ENCODE data around the gene NKPD1. TPM values are rescaled to one million over a fixed set of nuclear protein-coding genes. Genes with fewer than 3 reads are reported as not detected.

The NKPD1 gene
- total RNA-seq, 1 donor from 2014 or later, result 0.67 TPM

DNA sequence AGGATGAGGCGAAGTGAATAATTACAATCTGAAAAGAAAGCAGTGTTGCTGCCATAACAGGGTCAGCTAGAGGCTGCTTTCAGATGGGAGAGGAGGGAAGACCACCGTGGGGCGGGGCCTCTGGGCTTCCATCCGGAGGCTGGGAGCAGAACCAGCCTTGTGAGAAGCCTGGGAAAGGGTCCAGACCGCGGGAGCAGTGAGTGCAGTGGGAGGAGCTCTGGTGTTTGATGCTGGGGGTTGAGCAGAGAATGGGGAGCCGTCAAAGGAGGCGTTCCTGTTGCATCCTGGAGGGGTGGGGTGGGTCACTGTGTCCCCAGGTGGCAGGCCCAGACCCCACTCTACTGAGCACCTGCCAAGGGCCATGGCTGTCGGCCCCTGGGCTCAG, 18.1 kb downstream of the NKPD1 start:
- peak overlapping the region; percentile 37 for H3K4me3 Mint-ChIP-seq (ENCODE audit: unreplicated experiment)
- H3K27me3 Mint-ChIP-seq (ENCODE audit: unreplicated experiment), result peaks cover 7% of the 10 kb centered on the region
- H3K9me3 Mint-ChIP-seq (ENCODE audit: unreplicated experiment), result no peaks in the 10 kb centered on the region
- DNase-seq (ENCODE audit: low spot score), result no peak
- peaks cover 18% of the 10 kb centered on the region for H3K36me3 Mint-ChIP-seq (ENCODE audit: low read depth, unreplicated experiment)
- H3K4me1 Mint-ChIP-seq (ENCODE audit: unreplicated experiment), result peaks cover 3% of the 10 kb centered on the region
- H3K27ac Mint-ChIP-seq (ENCODE audit: unreplicated experiment), result no peak overlapping the region
- TF ChIP-seq CTCF (IDR thresholded peaks at IDR 0.05; ENCODE audit: unreplicated experiment), result no peak

GRCh38 chr19:45142016-45142725, 18.6 kb downstream of the NKPD1 start:
- H3K9me3 Mint-ChIP-seq (ENCODE audit: unreplicated experiment), result no peaks in the 10 kb centered on the region
- TF ChIP-seq CTCF (IDR thresholded peaks at IDR 0.05; ENCODE audit: unreplicated experiment), result no peak
- DNase-seq (ENCODE audit: low spot score), result no peak
- H3K4me3 Mint-ChIP-seq (ENCODE audit: unreplicated experiment), result peak overlapping the region; percentile 37
- peaks cover 7% of the 10 kb centered on the region for H3K27me3 Mint-ChIP-seq (ENCODE audit: unreplicated experiment)
- H3K36me3 Mint-ChIP-seq (ENCODE audit: low read depth, unreplicated experiment), result peaks cover 18% of the 10 kb centered on the region
- no peak overlapping the region for H3K27ac Mint-ChIP-seq (ENCODE audit: unreplicated experiment)
- H3K4me1 Mint-ChIP-seq (ENCODE audit: unreplicated experiment), result peaks cover 7% of the 10 kb centered on the region

GRCh38 chr19:45141203-45141900, 19.4 kb downstream of the NKPD1 start:
- Mint-ChIP-seq H3K27ac (ENCODE audit: unreplicated experiment) (no peak overlapping the region), H3K4me3 (ENCODE audit: unreplicated experiment) (no peak overlapping the region), H3K4me1 (ENCODE audit: unreplicated experiment) (peaks cover 14% of the 10 kb centered on the region), H3K27me3 (ENCODE audit: unreplicated experiment) (peaks cover 10% of the 10 kb centered on the region), H3K9me3 (ENCODE audit: unreplicated experiment) (no peaks in the 10 kb centered on the region), H3K36me3 (ENCODE audit: low read depth, unreplicated experiment) (peaks cover 18% of the 10 kb centered on the region)
- no peak for TF ChIP-seq CTCF (IDR thresholded peaks at IDR 0.05; ENCODE audit: unreplicated experiment)
- DNase-seq (ENCODE audit: low spot score), result no peak

DNA sequence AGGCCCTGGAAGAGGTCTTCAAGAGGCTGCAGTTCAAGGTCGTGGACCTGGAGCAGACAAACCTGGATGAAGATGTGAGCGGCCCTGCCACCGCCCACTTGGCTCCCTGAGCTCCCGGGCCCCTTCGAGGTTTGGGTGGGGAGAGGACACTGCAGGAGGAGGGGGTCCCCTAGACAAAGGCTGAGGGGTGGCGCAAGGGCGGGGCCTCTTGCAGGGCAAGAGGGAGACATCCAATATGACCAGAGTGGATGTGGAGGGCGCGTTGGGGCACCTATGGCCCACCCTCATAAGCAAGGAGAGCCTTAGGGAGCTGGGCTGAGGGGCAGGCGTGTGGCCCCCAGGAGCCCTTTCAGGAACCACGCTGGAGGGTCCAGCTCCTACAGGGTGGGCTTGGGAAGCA, 20.2 kb downstream of the NKPD1 start:
- Mint-ChIP-seq H3K36me3 (ENCODE audit: low read depth, unreplicated experiment) (peaks cover 18% of the 10 kb centered on the region), H3K4me1 (ENCODE audit: unreplicated experiment) (peaks cover 18% of the 10 kb centered on the region), H3K4me3 (ENCODE audit: unreplicated experiment) (no peak overlapping the region), H3K27ac (ENCODE audit: unreplicated experiment) (no peak overlapping the region), H3K27me3 (ENCODE audit: unreplicated experiment) (peaks cover 10% of the 10 kb centered on the region), H3K9me3 (ENCODE audit: unreplicated experiment) (no peaks in the 10 kb centered on the region)
- DNase-seq (ENCODE audit: low spot score), result no peak
- no peak for TF ChIP-seq CTCF (IDR thresholded peaks at IDR 0.05; ENCODE audit: unreplicated experiment)

DNA sequence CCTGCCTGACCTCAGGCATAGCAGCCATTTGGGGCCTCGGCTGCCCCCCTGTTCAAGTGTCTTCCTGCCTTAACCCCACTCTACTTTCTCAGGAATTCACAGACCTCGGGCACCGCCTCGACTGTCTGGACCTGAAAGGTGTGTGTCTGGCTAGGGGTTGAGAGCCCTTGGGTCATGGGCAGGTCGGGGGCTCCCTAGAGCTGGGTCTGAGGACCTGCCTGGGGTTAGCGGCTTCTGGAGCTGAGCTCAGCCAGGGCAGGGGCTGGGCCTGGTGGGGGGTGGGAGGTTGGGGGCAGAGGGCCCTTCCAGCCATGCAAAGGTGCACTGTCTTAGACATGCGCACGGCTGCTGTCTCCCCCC, 20.7 kb downstream of the NKPD1 start:
- H3K9me3 Mint-ChIP-seq (ENCODE audit: unreplicated experiment), result no peaks in the 10 kb centered on the region
- H3K27ac Mint-ChIP-seq (ENCODE audit: unreplicated experiment), result no peak overlapping the region

More for the DNA sequence above, 20.7 kb downstream of the NKPD1 start:
- no peak for DNase-seq (ENCODE audit: low spot score)
- peaks cover 10% of the 10 kb centered on the region for H3K27me3 Mint-ChIP-seq (ENCODE audit: unreplicated experiment)
- H3K36me3 Mint-ChIP-seq (ENCODE audit: low read depth, unreplicated experiment), result peaks cover 18% of the 10 kb centered on the region
- H3K4me1 Mint-ChIP-seq (ENCODE audit: unreplicated experiment), result peaks cover 18% of the 10 kb centered on the region
- no peak overlapping the region for H3K4me3 Mint-ChIP-seq (ENCODE audit: unreplicated experiment)
- TF ChIP-seq CTCF (IDR thresholded peaks at IDR 0.05; ENCODE audit: unreplicated experiment), result no peak

All from endothelial cell (in vitro differentiated cells).